Measurements from ENCODE around the gene CORO6.

The CORO6 gene

DNA sequence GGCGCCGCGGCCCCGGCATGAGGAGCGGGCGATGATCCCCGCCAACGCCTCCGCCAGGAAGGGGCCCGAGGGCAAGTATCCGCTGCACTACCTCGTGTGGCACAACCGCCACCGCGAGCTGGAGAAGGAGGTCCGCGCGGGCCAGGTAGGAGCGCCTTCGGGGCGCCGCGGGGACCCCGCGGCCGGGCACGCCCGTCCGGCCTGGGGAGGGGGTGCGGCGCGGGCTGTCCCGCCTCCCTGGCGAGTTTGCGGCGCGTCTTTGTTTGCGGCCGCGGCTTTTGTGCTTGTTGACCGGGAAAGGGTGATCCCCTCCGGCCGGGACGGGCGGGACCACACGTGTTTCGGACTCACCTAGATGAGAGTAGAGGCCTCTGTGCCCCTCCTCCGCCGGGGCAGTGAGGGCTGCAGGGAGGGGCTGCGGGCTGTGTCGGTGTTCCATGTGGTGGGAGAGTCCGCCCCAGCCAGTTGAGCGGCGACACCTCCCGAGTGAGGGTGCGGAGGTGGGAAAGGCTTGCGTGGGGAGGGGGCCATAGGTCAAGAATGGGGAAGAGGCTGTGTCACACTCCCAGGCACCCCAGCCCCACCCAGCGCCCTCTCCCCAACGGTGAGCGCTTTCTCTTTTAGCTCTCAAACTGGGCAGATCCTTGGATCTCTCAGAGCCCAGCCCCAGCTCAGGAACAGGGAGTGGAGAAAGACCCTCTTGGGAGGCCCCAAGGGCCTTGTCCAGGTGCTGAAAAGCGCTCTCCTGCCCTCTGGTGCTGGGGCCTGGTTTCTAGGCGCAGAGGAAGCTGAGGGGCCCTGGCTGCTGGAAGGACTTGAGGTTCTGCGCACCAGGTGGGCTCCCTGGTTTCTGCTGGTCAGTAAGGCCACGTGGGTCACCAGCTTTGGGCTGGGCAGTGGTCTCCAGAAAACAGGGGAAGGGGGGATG lies 28.9 kb downstream of the CORO6 start:
- TF ChIP-seq, protein P1, sequence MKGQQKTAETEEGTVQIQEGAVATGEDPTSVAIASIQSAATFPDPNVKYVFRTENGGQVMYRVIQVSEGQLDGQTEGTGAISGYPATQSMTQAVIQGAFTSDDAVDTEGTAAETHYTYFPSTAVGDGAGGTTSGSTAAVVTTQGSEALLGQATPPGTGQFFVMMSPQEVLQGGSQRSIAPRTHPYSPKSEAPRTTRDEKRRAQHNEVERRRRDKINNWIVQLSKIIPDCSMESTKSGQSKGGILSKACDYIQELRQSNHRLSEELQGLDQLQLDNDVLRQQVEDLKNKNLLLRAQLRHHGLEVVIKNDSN (IDR thresholded peaks at IDR 0.05), result no peak
- TF ChIP-seq CREB1 (IDR thresholded peaks at IDR 0.05; ENCODE audit: low read depth), result no peak
- no peak for TF ChIP-seq EGR1 (IDR thresholded peaks at IDR 0.05)
- TF ChIP-seq, protein P2, sequence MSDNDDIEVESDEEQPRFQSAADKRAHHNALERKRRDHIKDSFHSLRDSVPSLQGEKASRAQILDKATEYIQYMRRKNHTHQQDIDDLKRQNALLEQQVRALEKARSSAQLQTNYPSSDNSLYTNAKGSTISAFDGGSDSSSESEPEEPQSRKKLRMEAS (IDR thresholded peaks at IDR 0.05), result peak; percentile 43
- TF ChIP-seq RAD21 (IDR thresholded peaks at IDR 0.05; ENCODE audit: low read depth), result peak; percentile 44
- TF ChIP-seq, protein P3, sequence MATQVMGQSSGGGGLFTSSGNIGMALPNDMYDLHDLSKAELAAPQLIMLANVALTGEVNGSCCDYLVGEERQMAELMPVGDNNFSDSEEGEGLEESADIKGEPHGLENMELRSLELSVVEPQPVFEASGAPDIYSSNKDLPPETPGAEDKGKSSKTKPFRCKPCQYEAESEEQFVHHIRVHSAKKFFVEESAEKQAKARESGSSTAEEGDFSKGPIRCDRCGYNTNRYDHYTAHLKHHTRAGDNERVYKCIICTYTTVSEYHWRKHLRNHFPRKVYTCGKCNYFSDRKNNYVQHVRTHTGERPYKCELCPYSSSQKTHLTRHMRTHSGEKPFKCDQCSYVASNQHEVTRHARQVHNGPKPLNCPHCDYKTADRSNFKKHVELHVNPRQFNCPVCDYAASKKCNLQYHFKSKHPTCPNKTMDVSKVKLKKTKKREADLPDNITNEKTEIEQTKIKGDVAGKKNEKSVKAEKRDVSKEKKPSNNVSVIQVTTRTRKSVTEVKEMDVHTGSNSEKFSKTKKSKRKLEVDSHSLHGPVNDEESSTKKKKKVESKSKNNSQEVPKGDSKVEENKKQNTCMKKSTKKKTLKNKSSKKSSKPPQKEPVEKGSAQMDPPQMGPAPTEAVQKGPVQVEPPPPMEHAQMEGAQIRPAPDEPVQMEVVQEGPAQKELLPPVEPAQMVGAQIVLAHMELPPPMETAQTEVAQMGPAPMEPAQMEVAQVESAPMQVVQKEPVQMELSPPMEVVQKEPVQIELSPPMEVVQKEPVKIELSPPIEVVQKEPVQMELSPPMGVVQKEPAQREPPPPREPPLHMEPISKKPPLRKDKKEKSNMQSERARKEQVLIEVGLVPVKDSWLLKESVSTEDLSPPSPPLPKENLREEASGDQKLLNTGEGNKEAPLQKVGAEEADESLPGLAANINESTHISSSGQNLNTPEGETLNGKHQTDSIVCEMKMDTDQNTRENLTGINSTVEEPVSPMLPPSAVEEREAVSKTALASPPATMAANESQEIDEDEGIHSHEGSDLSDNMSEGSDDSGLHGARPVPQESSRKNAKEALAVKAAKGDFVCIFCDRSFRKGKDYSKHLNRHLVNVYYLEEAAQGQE (IDR thresholded peaks at IDR 0.05; ENCODE audit: low read depth), result peak; percentile 92
- TF ChIP-seq CEBPB (IDR thresholded peaks at IDR 0.05), result no peak
- TF ChIP-seq TEAD4 (IDR thresholded peaks at IDR 0.05), result no peak
- no peak for TF ChIP-seq YY1 (IDR thresholded peaks at IDR 0.05; ENCODE audit: low read depth)
- TF ChIP-seq TCF12 (IDR thresholded peaks at IDR 0.05; ENCODE audit: low read depth), result no peak
- TF ChIP-seq TAF1 (IDR thresholded peaks at IDR 0.05; ENCODE audit: low read depth), result no peak
- no peak for TF ChIP-seq NFIC (IDR thresholded peaks at IDR 0.05)
- no peak for TF ChIP-seq FOXM1 (IDR thresholded peaks at IDR 0.05; ENCODE audit: borderline replicate concordance, low read depth)
- no peak for TF ChIP-seq EP300 (IDR thresholded peaks at IDR 0.05; ENCODE audit: borderline replicate concordance)
- TF ChIP-seq ZBTB7A (IDR thresholded peaks at IDR 0.05; ENCODE audit: low read depth), result peak; percentile 92

DNA sequence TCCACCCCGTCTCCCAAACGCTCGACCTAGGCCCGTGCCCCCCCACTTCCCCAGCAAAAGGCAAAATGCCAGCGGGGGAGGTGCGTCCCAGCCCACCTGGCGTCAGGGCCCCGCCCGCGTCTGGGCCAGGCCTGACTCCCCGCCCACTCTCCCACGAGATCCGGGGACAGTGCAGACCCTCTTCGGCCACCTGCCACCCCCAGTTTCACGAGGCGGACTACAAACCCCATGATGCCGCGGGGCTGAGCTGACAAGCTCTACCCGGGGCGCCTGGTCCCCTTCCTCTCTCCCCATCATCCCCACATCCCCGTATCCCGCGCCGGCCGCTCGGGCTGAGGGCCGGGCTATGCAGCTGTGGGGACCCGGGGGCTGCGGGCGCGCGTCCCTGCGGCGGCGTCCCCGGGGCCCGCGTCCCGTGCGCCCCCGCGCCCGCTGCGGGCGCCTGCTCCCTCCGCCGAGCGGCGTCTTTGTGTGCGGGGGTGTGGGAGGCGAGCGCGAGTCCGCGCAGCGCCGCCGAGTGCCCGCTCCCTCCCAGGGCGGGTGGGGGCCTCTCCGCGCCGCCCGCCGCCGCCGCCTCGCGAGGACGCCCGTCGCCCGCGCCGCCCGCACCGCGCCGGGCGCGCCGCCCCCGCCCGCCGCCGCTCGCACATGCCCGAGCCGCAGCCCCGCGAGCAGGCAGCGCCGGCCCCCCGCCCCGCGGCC lies 29.7 kb downstream of the CORO6 start, which contains the start of gene ANKRD13B:
TSS of gene ANKRD13B (plus strand) at position 283 of the 702 bp plus-strand sequence. CDS start 490 bp downstream, outside the sequence.
- TF ChIP-seq ZBTB7A (IDR thresholded peaks at IDR 0.05; ENCODE audit: low read depth) (peak; percentile 82), NFIC (IDR thresholded peaks at IDR 0.05) (peak; percentile 36; the same call in 1 of the 2 replicates), RAD21 (IDR thresholded peaks at IDR 0.05; ENCODE audit: low read depth) (no peak)

DNA sequence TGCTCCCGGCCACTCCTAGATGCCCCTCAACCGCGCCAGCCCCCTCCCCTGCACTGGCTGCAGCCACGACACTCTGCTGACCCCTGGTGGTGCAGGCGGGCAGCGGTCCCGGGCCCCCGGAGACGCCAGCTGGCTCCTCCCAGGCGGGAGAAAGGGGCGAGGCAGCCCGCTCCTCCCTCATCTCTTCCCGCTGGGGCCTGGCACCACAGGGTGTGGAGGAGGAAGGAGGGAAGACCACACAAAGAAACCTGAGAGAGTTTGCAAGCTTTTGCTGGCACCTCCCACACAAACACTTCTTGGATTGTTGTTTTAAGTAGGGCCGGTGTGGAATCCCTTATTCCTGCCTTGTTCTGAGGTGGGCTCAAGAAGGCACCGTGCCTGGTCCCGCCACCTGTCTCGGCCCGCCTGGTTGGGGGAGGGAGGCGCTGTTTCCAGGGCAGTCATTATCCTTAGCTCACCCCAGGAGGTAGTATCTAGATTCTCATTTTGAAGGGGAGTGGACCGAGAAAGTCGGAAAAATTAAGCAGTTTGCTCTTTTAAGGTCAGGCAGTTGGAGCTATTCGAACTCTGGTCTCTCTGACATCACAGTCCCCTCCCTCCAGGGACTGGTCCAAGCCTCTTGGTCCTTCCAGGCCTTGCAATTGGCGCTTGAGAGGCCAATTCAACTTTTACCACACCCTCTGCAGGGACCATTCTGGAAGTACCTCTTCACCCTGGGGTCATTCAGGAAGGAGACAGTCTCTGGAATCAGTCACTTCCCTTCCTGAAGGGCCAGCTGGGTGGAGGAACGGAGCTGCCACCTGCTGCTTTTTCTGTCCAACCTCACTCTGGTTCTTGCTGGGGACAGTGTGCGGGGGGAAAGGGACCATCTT lies 30.7 kb downstream of the CORO6 start:
- no peak for TF ChIP-seq YY1 (IDR thresholded peaks at IDR 0.05; ENCODE audit: low read depth)
- TF ChIP-seq, protein P1 (IDR thresholded peaks at IDR 0.05), result no peak
- TF ChIP-seq TCF12 (IDR thresholded peaks at IDR 0.05; ENCODE audit: low read depth), result peak; percentile 66; the same call in 1 of the 2 replicates
- peak; percentile 84 for TF ChIP-seq RAD21 (IDR thresholded peaks at IDR 0.05; ENCODE audit: low read depth)
- no peak for TF ChIP-seq CREB1 (IDR thresholded peaks at IDR 0.05; ENCODE audit: low read depth)
- no peak; the same call in 1 of the 2 replicates for TF ChIP-seq EGR1 (IDR thresholded peaks at IDR 0.05)
- TF ChIP-seq TEAD4 (IDR thresholded peaks at IDR 0.05), result no peak
- TF ChIP-seq EP300 (IDR thresholded peaks at IDR 0.05; ENCODE audit: borderline replicate concordance), result no peak
- TF ChIP-seq TAF1 (IDR thresholded peaks at IDR 0.05; ENCODE audit: low read depth), result no peak
- TF ChIP-seq, protein P3 (IDR thresholded peaks at IDR 0.05; ENCODE audit: low read depth), result no peak
- peak; percentile 98 for TF ChIP-seq ZBTB7A (IDR thresholded peaks at IDR 0.05; ENCODE audit: low read depth)
- TF ChIP-seq FOXM1 (IDR thresholded peaks at IDR 0.05; ENCODE audit: borderline replicate concordance, low read depth), result no peak
- TF ChIP-seq NFIC (IDR thresholded peaks at IDR 0.05), result peak; percentile 24; the same call in 1 of the 2 replicates
- no peak for TF ChIP-seq CEBPB (IDR thresholded peaks at IDR 0.05)
- TF ChIP-seq, protein P2 (IDR thresholded peaks at IDR 0.05), result peak; percentile 57

DNA sequence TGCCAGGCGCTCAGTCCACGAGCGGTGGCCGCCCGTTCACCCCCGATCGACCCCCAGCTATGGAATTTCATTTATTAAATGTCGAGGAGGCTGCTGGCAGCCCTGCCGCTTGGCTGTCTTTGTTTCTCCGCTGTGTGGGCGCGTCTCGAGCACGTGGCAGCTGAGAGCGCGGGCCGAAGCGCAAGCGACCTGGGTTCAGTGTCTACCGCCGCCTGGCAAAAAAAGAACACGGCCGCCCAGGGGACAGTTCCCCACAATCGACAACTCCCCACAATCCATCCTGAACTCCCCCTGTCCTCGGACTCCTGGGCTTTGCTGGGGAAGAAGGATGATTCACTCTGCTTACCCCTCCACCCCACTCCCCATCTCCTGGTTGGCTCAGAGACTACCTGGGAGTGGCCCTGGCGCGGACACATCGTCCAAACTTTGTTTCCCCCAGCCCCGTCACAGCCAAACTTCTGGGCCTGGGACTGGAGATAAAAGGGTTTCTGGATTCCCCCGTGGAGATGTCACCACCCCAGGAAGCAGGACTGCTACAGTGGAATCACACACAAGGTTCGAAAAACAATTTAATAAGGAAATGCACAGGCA lies 31.5 kb downstream of the CORO6 start:
- TF ChIP-seq NFIC (IDR thresholded peaks at IDR 0.05) (no peak), EP300 (IDR thresholded peaks at IDR 0.05; ENCODE audit: borderline replicate concordance) (no peak)
- TF ChIP-seq, protein P2 (IDR thresholded peaks at IDR 0.05), result peak; percentile 67
- TF ChIP-seq, protein P1 (IDR thresholded peaks at IDR 0.05), result 0 out of 2 replicates have a peak, but pooled peaks have one; percentile 29

Measured in Ishikawa (cell line).